Endodermal cell (in vitro differentiated cells): ENCODE data around the gene VPS11. TPM values are rescaled to one million over a fixed set of nuclear protein-coding genes. Genes with fewer than 3 reads are reported as not detected.
A peak's percentile ranks its signal among the peaks of the same experiment; 100 is the strongest.

ENCODE experiments used
- DNase-seq: peaks from one replicate; pipeline ENCODE4 v3.0.0-alpha.2; 2017
- H3K27ac ChIP-seq: 2 replicates; pipeline ENCODE4 v1.5.1; 2013; ENCODE audit warnings: mild to moderate bottlenecking, low read depth, low read length, moderate library complexity
- H3K27me3 ChIP-seq: 2 replicates; pipeline ENCODE4 v1.6.1; 2013; ENCODE audit warnings: mild to moderate bottlenecking, low read length, moderate library complexity; ENCODE audit not compliant: insufficient read depth, control insufficient read depth, poor library complexity, severe bottlenecking
- H3K36me3 ChIP-seq: 2 replicates; pipeline ENCODE4 v1.7.0; 2013; ENCODE audit warnings: mild to moderate bottlenecking, low read length, moderate library complexity; ENCODE audit not compliant: control insufficient read depth, insufficient read depth
- H3K4me1 ChIP-seq: one replicate; pipeline ENCODE4 v1.7.0; 2013; ENCODE audit warnings: low read length; ENCODE audit not compliant: control insufficient read depth, insufficient read depth
- H3K4me3 ChIP-seq: 2 replicates; pipeline ENCODE4 v1.5.1; 2013; ENCODE audit warnings: mild to moderate bottlenecking, low read length, moderate library complexity
- H3K9ac ChIP-seq: 2 replicates; pipeline ENCODE4 v1.6.1; 2013; ENCODE audit warnings: mild to moderate bottlenecking, low read length, moderate library complexity; ENCODE audit not compliant: poor library complexity, severe bottlenecking; ENCODE audit errors: extremely low read depth
- H3K9me3 ChIP-seq: 2 replicates; pipeline ENCODE4 v1.6.1; 2013; ENCODE audit warnings: mild to moderate bottlenecking, low read length, moderate library complexity; ENCODE audit not compliant: control insufficient read depth
- H3K27ac Mint-ChIP-seq: 2 replicates; pipeline ENCODE4 v1.8.0; 2020; ENCODE audit warnings: mixed read lengths
- H3K27me3 Mint-ChIP-seq: 2 replicates; pipeline ENCODE4 v1.8.0; 2021; ENCODE audit warnings: mild to moderate bottlenecking, mixed read lengths; ENCODE audit not compliant: insufficient read depth
- H3K36me3 Mint-ChIP-seq: 2 replicates; pipeline ENCODE4 v1.8.0; 2020; ENCODE audit warnings: low read depth, mixed read lengths
- H3K4me1 Mint-ChIP-seq: 2 replicates; pipeline ENCODE4 v1.8.0; 2020; ENCODE audit warnings: mixed read lengths
- H3K4me3 Mint-ChIP-seq: 2 replicates; pipeline ENCODE4 v1.8.0; 2020; ENCODE audit warnings: mild to moderate bottlenecking, moderate library complexity, mixed read lengths
- H3K9me3 Mint-ChIP-seq: 2 replicates; pipeline ENCODE4 v1.8.0; 2020; ENCODE audit warnings: mild to moderate bottlenecking, mixed read lengths
- CTCF ChIP-seq: fragments of 200-600 bp; sonication (generic); conservative IDR thresholded peaks from 2 replicates; pipeline ENCODE4 v1.5.0; 2021; ENCODE audit warnings: antibody characterized with exemption, mild to moderate bottlenecking
- WGBS, 2 experiments: methylation state at CpG; one replicate each; pipeline versions ENCODE4 v1.1.5 to v1.1.7; 2013; ENCODE audit warnings: missing lambda C conversion rate in 2 of 2, mixed read lengths in 1 of 2; ENCODE audit not compliant: insufficient coverage in 1 of 2, insufficient read length in 1 of 2; 5-methylcytosine and 5-hydroxymethylcytosine counted together
- total RNA-seq, 2 donors: library from RNA; stranded (reverse); fragmentation: NEBNext Ultra II Directional in 1 of 2; extraction: Animal tissue kit (Norgen Biotek cat#: 25700) in 1 of 2; gene quantifications; 2 replicates in 1 of 2; 3 replicates in 1 of 2; pipeline ENCODE4 v1.2.1, GENCODE V29; 2021

VPS11 gene
- total RNA-seq, 2 donors from 2014 or later = 26.9 to 29.1 TPM

- Mint-ChIP-seq H3K4me1 (peaks cover 54% of the 10 kb centered on the region), H3K36me3 (peaks cover 71% of the 10 kb centered on the region), H3K9me3 (no peaks in the 10 kb centered on the region), H3K27ac (peak overlapping the region; percentile 71), H3K27me3 (no peaks in the 10 kb centered on the region), H3K4me3 (peak overlapping the region; percentile 2)
- Histone ChIP-seq H3K4me3 (peak overlapping the region; percentile 70), H3K9me3 (no peaks in the 10 kb centered on the region), H3K4me1 (peaks cover 31% of the 10 kb centered on the region), H3K9ac (no peak overlapping the region), H3K27me3 (no peaks in the 10 kb centered on the region), H3K27ac (no peak overlapping the region), H3K36me3 (peaks cover 58% of the 10 kb centered on the region)
- no peak for TF ChIP-seq CTCF
- 76 to 80% methylated on average over 8 to 15 of the region's 15 CpGs for WGBS, 2 experiments
- DNase-seq = no peak
Observed at GRCh38 chr11:119024430-119025098, 43.1 kb upstream of the VPS11 start.

GRCh38 chr11:119025099-119025473 lies 42.5 kb upstream of the VPS11 start:
- H3K4me1 ChIP-seq = peaks cover 27% of the 10 kb centered on the region
- no peaks in the 10 kb centered on the region for H3K27me3 Mint-ChIP-seq
- no peak for TF ChIP-seq CTCF
- no peak overlapping the region for H3K4me3 ChIP-seq
- 92 to 97% methylated on average over 4 to 5 of the region's 5 CpGs for WGBS, 2 experiments
- no peak for DNase-seq
- H3K27ac Mint-ChIP-seq = peak overlapping the region; percentile 71
- H3K27ac ChIP-seq = no peak overlapping the region
- H3K9ac ChIP-seq = no peak overlapping the region
- peaks cover 57% of the 10 kb centered on the region for H3K4me1 Mint-ChIP-seq
- peaks cover 55% of the 10 kb centered on the region for H3K36me3 ChIP-seq
- H3K27me3 ChIP-seq = no peaks in the 10 kb centered on the region
- no peaks in the 10 kb centered on the region for H3K9me3 ChIP-seq
- H3K36me3 Mint-ChIP-seq = peaks cover 69% of the 10 kb centered on the region
- H3K9me3 Mint-ChIP-seq = no peaks in the 10 kb centered on the region
- peak overlapping the region; percentile 2 for H3K4me3 Mint-ChIP-seq

GRCh38 chr11:119025541-119025940 lies 42.1 kb upstream of the VPS11 start:
- H3K4me1 ChIP-seq = peaks cover 27% of the 10 kb centered on the region
- no peak overlapping the region for H3K27ac ChIP-seq

More at GRCh38 chr11:119025541-119025940, 42.1 kb upstream of the VPS11 start:
- Mint-ChIP-seq H3K36me3 (peaks cover 65% of the 10 kb centered on the region), H3K27me3 (no peaks in the 10 kb centered on the region), H3K9me3 (no peaks in the 10 kb centered on the region), H3K4me1 (peaks cover 56% of the 10 kb centered on the region), H3K27ac (peak overlapping the region; percentile 62), H3K4me3 (no peak overlapping the region)
- TF ChIP-seq CTCF = no peak
- 94 to 95% methylated on average over 5 of the region's 5 CpGs for whole genome bisulfite sequencing, 2 experiments
- no peak for DNase-seq
- H3K36me3 ChIP-seq = peaks cover 55% of the 10 kb centered on the region
- no peaks in the 10 kb centered on the region for H3K27me3 ChIP-seq
- H3K4me3 ChIP-seq = no peak overlapping the region
- H3K9ac ChIP-seq = no peak overlapping the region
- H3K9me3 ChIP-seq = no peaks in the 10 kb centered on the region
